Astrocyte of the cerebellum (primary cell): Measurements from ENCODE around the gene LFNG.
A peak's percentile ranks its signal among the peaks of the same experiment; 100 is the strongest.
"Not testable (repeated sequence)": the region's sequence is repeated elsewhere in the genome, so short reads cannot be mapped to it uniquely, and the experiment has no call there.

Experiments used
- DNase-seq: peaks from one replicate; pipeline ENCODE4 v3.0.0-alpha.2; 2011; ENCODE audit warnings: low read depth
- H3K4me3 ChIP-seq: 2 replicates; pipeline ENCODE4 v1.5.1; 2011; ENCODE audit warnings: mild to moderate bottlenecking, low read depth, low read length, moderate library complexity
- CTCF ChIP-seq: IDR thresholded peaks from 2 replicates; pipeline ENCODE4 v1.5.1; 2012; ENCODE audit warnings: low read length, low read depth, moderate library complexity, mild to moderate bottlenecking; ENCODE audit errors: missing control alignments
- in situ Hi-C: cut with HindIII; loops from 2 replicates; pipeline ENCODE4 v1.10.0; 2017; ENCODE audit warnings: low sequenced_read_pairs

LFNG gene

GRCh38 chr7:2558629-2559282 lies 39.2 kb downstream of the LFNG start, which contains the start of gene IQCE:
TSS of gene IQCE (plus strand) at chr7:2558979. CDS start at chr7:2559182, 203 bp downstream.
- in situ Hi-C loops: no loop called here
- H3K4me3 ChIP-seq: peak within 1 kb of the TSS; percentile 62
- TF ChIP-seq CTCF: no peak
- DNase-seq: peak; percentile 55

- peak overlapping the region; percentile 62 for H3K4me3 ChIP-seq
- no peak for TF ChIP-seq CTCF
- in situ Hi-C loops: no loop called here
- DNase-seq: no peak
Observed at GRCh38 chr7:2559283-2559950, 39.8 kb downstream of the LFNG start.

GRCh38 chr7:2563955-2564354 lies 44.4 kb downstream of the LFNG start:
- DNase-seq, H3K4me3 ChIP-seq, in situ Hi-C loops: not testable (repeated sequence)

- no peak for TF ChIP-seq CTCF
- in situ Hi-C loops: loop anchor here (5.0 kb wide), 2 partner anchors 47 to 83 kb away; no protein-coding TSS in a partner anchor
- DNase-seq: no peak
- H3K4me3 ChIP-seq: no peak overlapping the region
Observed at GRCh38 chr7:2564970-2565540, 45.5 kb downstream of the LFNG start.

- no peak overlapping the region for H3K4me3 ChIP-seq
- no peak for TF ChIP-seq CTCF
- in situ Hi-C loops: loop anchor here (5.0 kb wide), 2 partner anchors 46 to 84 kb away; no protein-coding TSS in a partner anchor
Observed at GRCh38 chr7:2566348-2566889, 46.8 kb downstream of the LFNG start.

GRCh38 chr7:2566890-2567678 lies 47.5 kb downstream of the LFNG start:
- peak overlapping the region; percentile 1 for H3K4me3 ChIP-seq
- in situ Hi-C loops: loop anchor here (5.0 kb wide), 2 partner anchors 45 to 85 kb away; no protein-coding TSS in a partner anchor
- DNase-seq: no peak
- TF ChIP-seq CTCF: no peak

More at GRCh38 chr7:2566348-2566889, 46.8 kb downstream of the LFNG start:
- no peak for DNase-seq
